Bronchial epithelial cell (primary cell): ENCODE measurements around the gene OR10A6. TPM values are rescaled to one million over a fixed set of nuclear protein-coding genes. Genes with fewer than 3 reads are reported as not detected.

Experiments used
- DNase-seq: peaks from one replicate; pipeline ENCODE4 v3.0.0-alpha.2; 2010; ENCODE audit warnings: low read depth
- FAIRE-seq: peaks from 2 replicates; lab custom pipeline; 2011; peaks lifted over from hg19 to GRCh38; lab: Jason Lieb, UNC
- H3K27me3 ChIP-seq: 2 replicates; pipeline ENCODE4 v1.5.1; 2011; ENCODE audit warnings: low read length; ENCODE audit not compliant: control insufficient read depth, insufficient read depth
- H3K36me3 ChIP-seq: 2 replicates; pipeline ENCODE4 v1.5.1; 2011; ENCODE audit warnings: low read length; ENCODE audit not compliant: control insufficient read depth, insufficient read depth
- H3K4me3 ChIP-seq: 2 replicates; pipeline ENCODE4 v1.5.1; 2011; ENCODE audit warnings: mild to moderate bottlenecking, low read depth, low read length, control low read depth
- CTCF ChIP-seq: IDR thresholded peaks from 2 replicates; pipeline ENCODE4 v1.5.1; 2011; ENCODE audit warnings: mild to moderate bottlenecking, moderate library complexity, low read length, control low read depth, inconsistent platforms; ENCODE audit not compliant: insufficient read depth, severe bottlenecking
- total RNA-seq: library from RNA; depleted of rRNA; stranded (reverse); fragments of >200 nt; gene quantifications from 2 replicates; pipeline ENCODE4 v1.2.1, GENCODE V29; 2014

Gene OR10A6
- total RNA-seq, 1 donor from 2014 or later, result not detected

- H3K36me3 ChIP-seq, result no peaks in the 10 kb centered on the region
- no peak for FAIRE-seq
Measured at GRCh38 chr11:7896009-7896785, 34.9 kb downstream of the OR10A6 start.

GRCh38 chr11:7894251-7894650 is 36.8 kb downstream of the OR10A6 start:
- FAIRE-seq (no peak), DNase-seq (no peak)
- no peaks in the 10 kb centered on the region for H3K36me3 ChIP-seq
- H3K4me3 ChIP-seq, result no peak overlapping the region
- no peak for TF ChIP-seq CTCF
- H3K27me3 ChIP-seq, result no peaks in the 10 kb centered on the region

More at GRCh38 chr11:7896009-7896785, 34.9 kb downstream of the OR10A6 start:
- no peak for TF ChIP-seq CTCF
- Histone ChIP-seq H3K27me3 (no peaks in the 10 kb centered on the region), H3K4me3 (no peak overlapping the region)
- DNase-seq, result no peak

GRCh38 chr11:7893796-7894195 is 37.3 kb downstream of the OR10A6 start:
- Histone ChIP-seq H3K4me3 (no peak overlapping the region), H3K27me3 (no peaks in the 10 kb centered on the region), H3K36me3 (no peaks in the 10 kb centered on the region)
- TF ChIP-seq CTCF, result no peak
- FAIRE-seq, result no peak
- DNase-seq, result no peak

GRCh38 chr11:7892840-7893254 is 38.2 kb downstream of the OR10A6 start:
- FAIRE-seq (no peak), DNase-seq (peak; percentile 63)
- Histone ChIP-seq H3K4me3 (no peak overlapping the region), H3K36me3 (no peaks in the 10 kb centered on the region), H3K27me3 (no peaks in the 10 kb centered on the region)
- peak; percentile 62 for TF ChIP-seq CTCF

- peak; percentile 27 for DNase-seq
- Histone ChIP-seq H3K4me3 (no peak overlapping the region), H3K36me3 (no peaks in the 10 kb centered on the region), H3K27me3 (no peaks in the 10 kb centered on the region)
- no peak for TF ChIP-seq CTCF
- peak; percentile 70 for FAIRE-seq
Measured at GRCh38 chr11:7892059-7892699, 38.9 kb downstream of the OR10A6 start.
